Activated CD4-positive, alpha-beta T cell treated with anti-CD3 and anti-CD28 coated beads for 36 hours (primary cell): ENCODE results near the gene COASY. TPM values are rescaled to one million over a fixed set of nuclear protein-coding genes. Genes with fewer than 3 reads are reported as not detected.

Experiments used
- ATAC-seq: fragments of 200-7000 bp; cut with Tn5 transposase; one replicate; pipeline ENCODE4 v1.10.0; 2021; ENCODE audit warnings: mild to moderate bottlenecking, moderate library complexity
- CTCF ChIA-PET: fragments of 350-600 bp; sonication (Branson Sonifier 250); formaldehyde crosslinking; loops from one replicate; lab custom pipeline; 2021; ENCODE audit warnings: antibody characterized with exemption; lab: Charles Lee
- POLR2A ChIA-PET: fragments of 350-600 bp; sonication (Branson Sonifier 250); formaldehyde crosslinking; loops from one replicate; lab custom pipeline; 2021; ENCODE audit warnings: antibody characterized with exemption, inconsistent platforms; lab: Charles Lee
- DNase-seq: peaks from one replicate; pipeline ENCODE4 v3.0.0-alpha.2; 2020
- H3K27ac Mint-ChIP-seq: one replicate; pipeline ENCODE4 v1.8.0; 2021; ENCODE audit warnings: mixed read lengths
- H3K27me3 Mint-ChIP-seq: one replicate; pipeline ENCODE4 v1.8.0; 2021; ENCODE audit warnings: mixed read lengths
- H3K36me3 Mint-ChIP-seq: one replicate; pipeline ENCODE4 v1.8.0; 2021; ENCODE audit warnings: low read depth, mixed read lengths
- H3K4me1 Mint-ChIP-seq: one replicate; pipeline ENCODE4 v1.8.0; 2021; ENCODE audit warnings: mixed read lengths
- H3K4me3 Mint-ChIP-seq: one replicate; pipeline ENCODE4 v1.8.0; 2021; ENCODE audit warnings: mild to moderate bottlenecking, moderate library complexity, mixed read lengths
- H3K9me3 Mint-ChIP-seq: one replicate; pipeline ENCODE4 v1.8.0; 2021; ENCODE audit warnings: low read depth, mixed read lengths
- intact Hi-C, 2 experiments: fragments of 100-400 bp; cut with DNase I in 1 of 2; cut with micrococcal nuclease in 1 of 2; formaldehyde crosslinking; loops; one replicate each; pipeline versions ENCODE4 v1.14.2 to v1.15.1; 2022 to 2024; cut with DNase I, micrococcal nuclease
- total RNA-seq, 2 experiments: library from RNA; stranded (reverse); gene quantifications; one replicate each; pipeline ENCODE4 v1.2.3, GENCODE V29; 2021

The COASY gene
- total RNA-seq, result 100 to 1,000 TPM in 1 of 2 experiments, 10 to 100 TPM in 1; 83.3 to 105 TPM

GRCh38 chr17:42561897-42562387 is at the start of gene COASY:
COASY (plus strand) TSS chr17:42562148; CDS start chr17:42562623, 475 bp downstream.
- no peaks in the 10 kb centered on the region for H3K27me3 Mint-ChIP-seq
- peak within 1 kb of the TSS; percentile 94 for H3K4me3 Mint-ChIP-seq
- peaks cover 32% of the 10 kb centered on the region for H3K4me1 Mint-ChIP-seq
- intact Hi-C loops, result loop anchor here (1.0 to 10.0 kb wide), 7 partner anchors 15 to 613 kb away; partner anchors contain the start of genes PSMC3IP (in 2 of the 2), AARSD1 (in 1 of the 2), NAGLU (in 1 of the 2) and NBR1 (in 1 of the 2)
- ChIA-PET CTCF (interaction anchor here (0.7 kb wide), 1 partner anchor 284 kb away, joined by 3 read pairs; no protein-coding TSS in a partner anchor), POLR2A (no interaction called here)
- peak within 1 kb of the TSS; percentile 99 for H3K27ac Mint-ChIP-seq
- DNase-seq, result peak; percentile 96
- ATAC-seq, result peak; percentile 79
- no peaks in the 10 kb centered on the region for H3K9me3 Mint-ChIP-seq
- peaks cover 16% of the 10 kb centered on the region for H3K36me3 Mint-ChIP-seq

GRCh38 chr17:42512246-42512645 is 49.7 kb upstream of the COASY start:
- no peak for DNase-seq
- no peak overlapping the region for H3K4me3 Mint-ChIP-seq
- H3K27me3 Mint-ChIP-seq, result no peaks in the 10 kb centered on the region
- POLR2A ChIA-PET, result no interaction called here
- CTCF ChIA-PET, result interaction anchor here (0.6 to 1.3 kb wide), 4 partner anchors 14 to 509 kb away, joined by 3 to 4 read pairs (median 4); no protein-coding TSS in a partner anchor
- intact Hi-C loops, result no loop called here
- no peak overlapping the region for H3K27ac Mint-ChIP-seq
- no peaks in the 10 kb centered on the region for H3K9me3 Mint-ChIP-seq
- no peaks in the 10 kb centered on the region for H3K4me1 Mint-ChIP-seq
- H3K36me3 Mint-ChIP-seq, result peaks cover 7% of the 10 kb centered on the region
- ATAC-seq, result no peak

GRCh38 chr17:42512733-42513251 is 49.2 kb upstream of the COASY start:
- no peak for ATAC-seq
- intact Hi-C loops, result no loop called here

GRCh38 chr17:42513686-42514085 is 48.3 kb upstream of the COASY start:
- H3K36me3 Mint-ChIP-seq, result peaks cover 3% of the 10 kb centered on the region
- intact Hi-C loops, result no loop called here
- H3K9me3 Mint-ChIP-seq, result no peaks in the 10 kb centered on the region
- no peak overlapping the region for H3K4me3 Mint-ChIP-seq
- CTCF ChIA-PET, result interaction anchor here (1.0 to 1.5 kb wide), 3 partner anchors 14 to 73 kb away, joined by 3 to 5 read pairs (median 5); no protein-coding TSS in a partner anchor
- peaks cover 2% of the 10 kb centered on the region for H3K4me1 Mint-ChIP-seq
- ATAC-seq (no peak), DNase-seq (no peak)
- H3K27me3 Mint-ChIP-seq, result no peaks in the 10 kb centered on the region
- POLR2A ChIA-PET, result no interaction called here
- no peak overlapping the region for H3K27ac Mint-ChIP-seq

More at GRCh38 chr17:42512733-42513251, 49.2 kb upstream of the COASY start:
- Mint-ChIP-seq H3K4me3 (no peak overlapping the region), H3K36me3 (peaks cover 5% of the 10 kb centered on the region), H3K4me1 (peaks cover 2% of the 10 kb centered on the region), H3K27ac (no peak overlapping the region), H3K27me3 (no peaks in the 10 kb centered on the region), H3K9me3 (no peaks in the 10 kb centered on the region)
- no peak for DNase-seq
- POLR2A ChIA-PET, result no interaction called here
- CTCF ChIA-PET, result interaction anchor here (0.6 to 1.3 kb wide), 5 partner anchors 14 to 510 kb away, joined by 3 to 4 read pairs (median 3); no protein-coding TSS in a partner anchor

GRCh38 chr17:42514279-42514678 is 47.7 kb upstream of the COASY start:
- no peaks in the 10 kb centered on the region for H3K27me3 Mint-ChIP-seq
- peaks cover 3% of the 10 kb centered on the region for H3K36me3 Mint-ChIP-seq
- DNase-seq (no peak), ATAC-seq (no peak)
- no peak overlapping the region for H3K4me3 Mint-ChIP-seq
- H3K4me1 Mint-ChIP-seq, result peaks cover 2% of the 10 kb centered on the region
- H3K9me3 Mint-ChIP-seq, result no peaks in the 10 kb centered on the region
- H3K27ac Mint-ChIP-seq, result no peak overlapping the region
- CTCF ChIA-PET, result interaction anchor here (0.6 to 1.5 kb wide), 5 partner anchors 13 to 73 kb away, joined by 3 to 5 read pairs (median 4); no protein-coding TSS in a partner anchor
- intact Hi-C loops, result no loop called here
- POLR2A ChIA-PET, result interaction anchor here (0.5 kb wide), 1 partner anchor 133 kb away, joined by 3 read pairs; no protein-coding TSS in a partner anchor

- DNase-seq (no peak), ATAC-seq (no peak)
- Mint-ChIP-seq H3K9me3 (no peaks in the 10 kb centered on the region), H3K27ac (no peak overlapping the region), H3K4me1 (peaks cover 2% of the 10 kb centered on the region), H3K4me3 (no peak overlapping the region), H3K27me3 (no peaks in the 10 kb centered on the region), H3K36me3 (peaks cover 3% of the 10 kb centered on the region)
- POLR2A ChIA-PET, result no interaction called here
- CTCF ChIA-PET, result interaction anchor here (0.6 to 1.5 kb wide), 5 partner anchors 23 to 203 kb away, joined by 3 to 4 read pairs (median 3); no protein-coding TSS in a partner anchor
- intact Hi-C loops, result loop anchor here (5.0 kb wide), 2 partner anchors 193 to 333 kb away; partner anchors contain the start of gene KCNH4 (in 1 of the 2)
Observed at GRCh38 chr17:42514867-42515266, 47.1 kb upstream of the COASY start.

- H3K4me1 Mint-ChIP-seq, result peaks cover 4% of the 10 kb centered on the region
- no peaks in the 10 kb centered on the region for H3K9me3 Mint-ChIP-seq
- ATAC-seq, result peak; percentile 92
- intact Hi-C loops, result loop anchor here (1.0 to 5.0 kb wide), 7 partner anchors 78 to 335 kb away; partner anchors contain the start of gene KCNH4 (in 1 of the 2)
- peaks cover 13% of the 10 kb centered on the region for H3K36me3 Mint-ChIP-seq
- ChIA-PET POLR2A (interaction anchor here (0.6 kb wide), 1 partner anchor 84 kb away, joined by 4 read pairs; no protein-coding TSS in a partner anchor), CTCF (interaction anchor here (0.6 to 3.9 kb wide), 24 partner anchors 9 to 494 kb away, joined by 3 to 18 read pairs (median 4); partner anchors contain the start of genes CAVIN1 and NAGLU)
- H3K27ac Mint-ChIP-seq, result no peak overlapping the region
- H3K4me3 Mint-ChIP-seq, result no peak overlapping the region
- peak; percentile 89 for DNase-seq
- H3K27me3 Mint-ChIP-seq, result peaks cover 2% of the 10 kb centered on the region
Observed at GRCh38 chr17:42517516-42517915, 44.4 kb upstream of the COASY start.

GRCh38 chr17:42518046-42518754 is 43.7 kb upstream of the COASY start:
- intact Hi-C loops, result loop anchor here (5.0 kb wide), 2 partner anchors 196 to 336 kb away; partner anchors contain the start of gene KCNH4 (in 1 of the 2)
- Mint-ChIP-seq H3K4me3 (no peak overlapping the region), H3K4me1 (peaks cover 5% of the 10 kb centered on the region), H3K9me3 (no peaks in the 10 kb centered on the region), H3K27ac (no peak overlapping the region), H3K27me3 (peaks cover 2% of the 10 kb centered on the region), H3K36me3 (peaks cover 13% of the 10 kb centered on the region)
- CTCF ChIA-PET, result interaction anchor here (0.5 to 3.9 kb wide), 27 partner anchors 9 to 495 kb away, joined by 3 to 18 read pairs (median 4); partner anchors contain the start of genes CAVIN1 and NAGLU
- DNase-seq (no peak), ATAC-seq (no peak)
- POLR2A ChIA-PET, result interaction anchor here (0.6 to 1.1 kb wide), 3 partner anchors 85 to 515 kb away, joined by 4 to 5 read pairs (median 4); partner anchors contain the start of gene CAVIN1

GRCh38 chr17:42518755-42519545 is 43.0 kb upstream of the COASY start:
- Mint-ChIP-seq H3K27me3 (peaks cover 2% of the 10 kb centered on the region), H3K4me3 (no peak overlapping the region), H3K36me3 (peaks cover 13% of the 10 kb centered on the region), H3K9me3 (no peaks in the 10 kb centered on the region), H3K4me1 (peaks cover 7% of the 10 kb centered on the region), H3K27ac (no peak overlapping the region)
- CTCF ChIA-PET, result interaction anchor here (0.5 to 3.9 kb wide), 17 partner anchors 9 to 297 kb away, joined by 3 to 18 read pairs (median 4); partner anchors contain the start of genes CAVIN1 and NAGLU
- intact Hi-C loops, result loop anchor here (5.0 kb wide), 2 partner anchors 197 to 337 kb away; partner anchors contain the start of gene KCNH4 (in 1 of the 2)
- POLR2A ChIA-PET, result interaction anchor here (1.1 kb wide), 1 partner anchor 96 kb away, joined by 5 read pairs; the partner anchor contains the start of gene CAVIN1
- ATAC-seq, result no peak
- DNase-seq, result no peak
